Testis (tissue), 3 donors: ENCODE measurements around the gene NPAS1. TPM values are rescaled to one million over a fixed set of nuclear protein-coding genes. Genes with fewer than 3 reads are reported as not detected.

Experiments
- DNase-seq: peaks from one replicate; pipeline ENCODE4 v3.0.0-alpha.2; 2019
- H3K27ac ChIP-seq, 2 donors: fragments of 200-600 bp; sonication (generic); one replicate each; pipeline ENCODE4 v1.5.1; 2019
- H3K27me3 ChIP-seq: fragments of 200-600 bp; sonication (generic); one replicate; pipeline ENCODE4 v1.5.1; 2019
- H3K36me3 ChIP-seq: fragments of 200-600 bp; sonication (generic); one replicate; pipeline ENCODE4 v1.5.1; 2017; ENCODE audit warnings: low read depth; ENCODE audit errors: missing control alignments
- H3K4me1 ChIP-seq: fragments of 200-600 bp; sonication (generic); one replicate; pipeline ENCODE4 v1.5.1; 2019
- H3K4me3 ChIP-seq, 2 donors: fragments of 200-600 bp; sonication (generic); one replicate each; pipeline ENCODE4 v1.5.1; 2017 to 2019
- H3K9me3 ChIP-seq: fragments of 200-600 bp; sonication (generic); one replicate; pipeline ENCODE4 v1.5.1; 2017
- CTCF ChIP-seq, 3 experiments: fragments of 450-650 bp in 2 of 3; fragments of 200-600 bp in 1 of 3; sonication (generic) in 1 of 3; IDR thresholded peaks; one replicate each; pipeline ENCODE4 v1.5.1; 2016 to 2019; ENCODE audit warnings: antibody characterized with exemption in 3 of 3, mild to moderate bottlenecking in 2 of 3, moderate library complexity in 1 of 3
- POLR2A ChIP-seq: fragments of 450-650 bp; IDR thresholded peaks from one replicate; pipeline ENCODE4 v1.6.1; 2017; ENCODE audit warnings: antibody characterized with exemption, mild to moderate bottlenecking, moderate library complexity
- WGBS, 2 donors: methylation state at CpG; one replicate each; pipeline ENCODE4 v1.1.5; 2018; 5-methylcytosine and 5-hydroxymethylcytosine counted together
- intact Hi-C: fragments of 100-400 bp; cut with DNase I; formaldehyde crosslinking; loops from one replicate; pipeline ENCODE4 v1.15.1; 2023; ENCODE audit warnings: low total_unique reads
- polyA plus RNA-seq: library from polyadenylated mRNA; stranded (reverse); fragments of 350-450 nt; fragmentation: Illumina TruSeq; extraction: RNeasy Lipid Tissue Mini Kit (QIAGEN cat#74804); gene quantifications from one replicate; pipeline ENCODE4 v1.2.3, GENCODE V29; 2014; ENCODE audit warnings: low read depth, low replicate concordance; ENCODE audit not compliant: insufficient read depth
- total RNA-seq, 2 donors: library from RNA; depleted of rRNA; stranded (reverse); fragments of >200 nt; gene quantifications; one replicate each; pipeline ENCODE4 v1.2.3, GENCODE V29; 2016

The NPAS1 gene
- total and polyA plus RNA-seq, 3 donors from 2014 or later: 1.1 to 2.5 (median 1.1) TPM

- TF ChIP-seq POLR2A: no peak
- Histone ChIP-seq H3K27ac (no peak overlapping the region), H3K27me3 (no peaks in the 10 kb centered on the region), H3K4me1 (no peaks in the 10 kb centered on the region), H3K4me3 (no peak overlapping the region), H3K9me3 (no peaks in the 10 kb centered on the region), H3K36me3 (no peaks in the 10 kb centered on the region)
- 71 to 77% methylated on average over 2 of the region's 2 CpGs for WGBS, 2 donors
- intact Hi-C loops: no loop called here
- no peak for DNase-seq
Measured at GRCh38 chr19:47057328-47057727, 37.7 kb downstream of the NPAS1 start.

- DNase-seq: no peak
- WGBS, 2 donors: 73 to 78% methylated on average over 11 of the region's 11 CpGs
- Histone ChIP-seq H3K36me3 (no peaks in the 10 kb centered on the region), H3K27ac (no peak overlapping the region), H3K4me1 (no peaks in the 10 kb centered on the region), H3K4me3 (no peak overlapping the region), H3K27me3 (no peaks in the 10 kb centered on the region), H3K9me3 (no peaks in the 10 kb centered on the region)
- intact Hi-C loops: no loop called here
- TF ChIP-seq CTCF (IDR thresholded peaks at IDR 0.05) (no peak), POLR2A (no peak)
Measured at GRCh38 chr19:47058621-47059022, 39.0 kb downstream of the NPAS1 start.

GRCh38 chr19:47063874-47064273 lies 44.2 kb downstream of the NPAS1 start:
- WGBS, 2 donors: 55 to 64% methylated on average over 4 to 6 of the region's 6 CpGs
- no peaks in the 10 kb centered on the region for H3K27me3 ChIP-seq
- no peaks in the 10 kb centered on the region for H3K4me1 ChIP-seq
- DNase-seq: no peak
- no peaks in the 10 kb centered on the region for H3K9me3 ChIP-seq
- H3K36me3 ChIP-seq: no peaks in the 10 kb centered on the region
- intact Hi-C loops: no loop called here
- no peak overlapping the region for H3K27ac ChIP-seq
- TF ChIP-seq POLR2A (no peak), CTCF (IDR thresholded peaks at IDR 0.05) (no peak)
- H3K4me3 ChIP-seq: no peak overlapping the region

- 77 to 95% methylated on average over 6 to 11 of the region's 11 CpGs for WGBS, 2 donors
- Histone ChIP-seq H3K36me3 (no peaks in the 10 kb centered on the region), H3K27me3 (no peaks in the 10 kb centered on the region), H3K4me3 (no peak overlapping the region), H3K27ac (no peak overlapping the region), H3K9me3 (no peaks in the 10 kb centered on the region), H3K4me1 (no peaks in the 10 kb centered on the region)
- no peak for DNase-seq
- intact Hi-C loops: no loop called here
- TF ChIP-seq CTCF (IDR thresholded peaks at IDR 0.05) (no peak), POLR2A (no peak)
Measured at GRCh38 chr19:47065242-47065641, 45.6 kb downstream of the NPAS1 start.

- Histone ChIP-seq H3K4me3 (no peak overlapping the region), H3K36me3 (no peaks in the 10 kb centered on the region), H3K4me1 (no peaks in the 10 kb centered on the region), H3K27me3 (no peaks in the 10 kb centered on the region), H3K27ac (no peak overlapping the region), H3K9me3 (no peaks in the 10 kb centered on the region)
- intact Hi-C loops: no loop called here
- 90 to 97% methylated on average over 20 to 59 of the region's 61 CpGs for WGBS, 2 donors
- DNase-seq: no peak
- no peak for TF ChIP-seq CTCF (IDR thresholded peaks at IDR 0.05)
- no peak for TF ChIP-seq POLR2A
Measured at GRCh38 chr19:47066376-47067214, 47.0 kb downstream of the NPAS1 start.
